ENCODE measurements around the gene DST. TPM values are rescaled to one million over a fixed set of nuclear protein-coding genes. Genes with fewer than 3 reads are reported as not detected.

DST gene
- total and polyA plus RNA-seq, 7 donors, result 58.3 to 341 (median 109) TPM

GRCh38 chr6:56683882-56684281 lies 41.2 kb upstream of the DST start:
- Histone ChIP-seq H3K27ac (peak overlapping the region; percentile 91), H3K27me3 (ENCODE audit: insufficient read depth in 3 of 3, low read length in 2 of 3) (no peaks in the 10 kb centered on the region), H3K4me3 (peak overlapping the region; percentile 47), H3K4me1 (peaks cover 50% of the 10 kb centered on the region), H3K36me3 (ENCODE audit: insufficient read depth in 1 of 2, low read depth in 1 of 2) (no peaks in the 10 kb centered on the region), H3K9me3 (no peaks in the 10 kb centered on the region)
- TF ChIP-seq CTCF (IDR thresholded peaks at IDR 0.05), result no peak
- 48 to 66% (median 51%) methylated on average over 1 of the region's 1 CpG for WGBS, 3 donors
- intact Hi-C loops (cut with DNase I), result no loop called here
- DNase-seq (no peak), ATAC-seq (peak; percentile 95 to 99 (median 98))

GRCh38 chr6:56682635-56683034 lies 39.9 kb upstream of the DST start:
- 43 to 80% (median 54%) methylated on average over 1 of the region's 1 CpG for WGBS, 3 donors
- TF ChIP-seq CTCF (IDR thresholded peaks at IDR 0.05), result no peak

GRCh38 chr6:56677559-56677958 lies 34.9 kb upstream of the DST start:
- DNase-seq (no peak), ATAC-seq (peak; percentile 39 to 53 (median 46))
- H3K4me3 ChIP-seq, result no peak overlapping the region
- no peaks in the 10 kb centered on the region for H3K27me3 ChIP-seq (ENCODE audit: insufficient read depth in 3 of 3, low read length in 2 of 3)
- H3K9me3 ChIP-seq, result no peaks in the 10 kb centered on the region
- H3K4me1 ChIP-seq, result peaks cover 35% of the 10 kb centered on the region
- no peaks in the 10 kb centered on the region for H3K36me3 ChIP-seq (ENCODE audit: insufficient read depth in 1 of 2, low read depth in 1 of 2)
- intact Hi-C loops (cut with DNase I), result no loop called here
- TF ChIP-seq CTCF (IDR thresholded peaks at IDR 0.05), result no peak
- peak overlapping the region; percentile 91 for H3K27ac ChIP-seq

More at GRCh38 chr6:56682635-56683034, 39.9 kb upstream of the DST start:
- H3K9me3 ChIP-seq, result no peaks in the 10 kb centered on the region
- ATAC-seq, result peak in 1 of 4 donors; percentile 9
- DNase-seq, result no peak
- peak overlapping the region; percentile 91 for H3K27ac ChIP-seq
- no peaks in the 10 kb centered on the region for H3K36me3 ChIP-seq (ENCODE audit: insufficient read depth in 1 of 2, low read depth in 1 of 2)
- peak overlapping the region; percentile 47 for H3K4me3 ChIP-seq
- H3K27me3 ChIP-seq (ENCODE audit: insufficient read depth in 3 of 3, low read length in 2 of 3), result no peaks in the 10 kb centered on the region
- H3K4me1 ChIP-seq, result peaks cover 50% of the 10 kb centered on the region
- intact Hi-C loops (cut with DNase I), result no loop called here

- intact Hi-C loops (cut with DNase I), result no loop called here
- no peaks in the 10 kb centered on the region for H3K9me3 ChIP-seq
- peaks cover 39% of the 10 kb centered on the region for H3K4me1 ChIP-seq
- no peaks in the 10 kb centered on the region for H3K36me3 ChIP-seq (ENCODE audit: insufficient read depth in 1 of 2, low read depth in 1 of 2)
- no peak for TF ChIP-seq CTCF (IDR thresholded peaks at IDR 0.05)
- H3K4me3 ChIP-seq, result peak overlapping the region; percentile 45
- 12 to 24% (median 14%) methylated on average over 6 of the region's 6 CpGs for WGBS, 3 donors
- no peaks in the 10 kb centered on the region for H3K27me3 ChIP-seq (ENCODE audit: insufficient read depth in 3 of 3, low read length in 2 of 3)
- ATAC-seq (peak; percentile 83 to 92 (median 88)), DNase-seq (peak; percentile 39 to 72)
- peak overlapping the region; percentile 94 for H3K27ac ChIP-seq
Observed at GRCh38 chr6:56671651-56672461, 29.2 kb upstream of the DST start.
